GM12878 (cell line): Measurements from ENCODE around the gene CNIH1. TPM values are rescaled to one million over a fixed set of nuclear protein-coding genes. Genes with fewer than 3 reads are reported as not detected.

Experiments
- ATAC-seq: fragments of 200-7000 bp; cut with Tn5 transposase; 3 replicates; pipeline ENCODE4 v1.9.1; 2020; ENCODE audit warnings: mild to moderate bottlenecking, moderate library complexity
- BruUV-seq: library from RNA; stranded (reverse); fragments of 400-500 nt; replicated peaks from 2 replicates; lab custom pipeline; 2021; lab: Mats Ljungman, UMichigan
- CTCF ChIA-PET: fragments of 300-600 bp; sonication (Branson Sonifier 250); formaldehyde crosslinking; extraction: SDS; loops from one replicate; lab custom pipeline; 2021; ENCODE audit warnings: inconsistent platforms; lab: Yijun Ruan, JAX
- POLR2A ChIA-PET: fragments of 350-600 bp; formaldehyde crosslinking; extraction: SDS; loops from one replicate; lab custom pipeline; 2021; ENCODE audit warnings: inconsistent platforms; lab: Charles Lee
- RAD21 ChIA-PET: fragments of 300-600 bp; sonication (Branson Sonifier 250); formaldehyde crosslinking; loops from one replicate; lab custom pipeline; 2023; ENCODE audit warnings: antibody characterized with exemption; ENCODE audit not compliant: unreplicated experiment; lab: Charles Lee
- SMC1A ChIA-PET: fragments of 300-600 bp; sonication (Branson Sonifier 250); formaldehyde crosslinking; loops from one replicate; lab custom pipeline; 2023; ENCODE audit not compliant: unreplicated experiment, uncharacterized antibody; lab: Charles Lee
- DNase-seq: peaks from one replicate; pipeline ENCODE4 v3.0.0-alpha.2; 2011; ENCODE audit warnings: low read depth, low spot score
- FAIRE-seq: peaks from 3 replicates; lab custom pipeline; 2011; peaks lifted over from hg19 to GRCh38; lab: Jason Lieb, UNC
- H2AFZ ChIP-seq: 2 replicates; pipeline ENCODE4 v1.6.0; 2011; ENCODE audit warnings: low read depth, low read length, control low read depth; ENCODE audit not compliant: control insufficient read depth
- H3K27ac ChIP-seq: 2 replicates; pipeline ENCODE4 v1.5.1; 2011; ENCODE audit warnings: control low read depth; ENCODE audit not compliant: control insufficient read depth, insufficient read depth
- H3K27me3 ChIP-seq, 2 experiments: replicated peaks in 1 of 2; 2 replicates each; pipeline versions ENCODE4 v1.6.0 to v1.6.1; 2011; ENCODE audit warnings: low read length in 1 of 2; ENCODE audit not compliant: control insufficient read depth in 2 of 2, insufficient read depth in 2 of 2
- H3K36me3 ChIP-seq, 2 experiments: 2 replicates each; pipeline ENCODE4 v1.5.1; 2011; ENCODE audit warnings: low read length in 1 of 2; ENCODE audit not compliant: control insufficient read depth in 2 of 2, insufficient read depth in 2 of 2
- H3K4me1 ChIP-seq: 2 replicates; pipeline ENCODE4 v1.6.1; 2011; ENCODE audit warnings: mild to moderate bottlenecking, low read length, moderate library complexity, mixed read lengths; ENCODE audit not compliant: control insufficient read depth, insufficient read depth
- H3K4me2 ChIP-seq: 2 replicates; pipeline ENCODE4 v1.6.0; 2011; ENCODE audit warnings: control low read depth; ENCODE audit not compliant: control insufficient read depth, insufficient read depth
- H3K4me3 ChIP-seq: fragments of 200-600 bp; sonication (generic); 2 replicates; pipeline ENCODE4 v1.5.1; 2016
- H3K79me2 ChIP-seq: 2 replicates; pipeline ENCODE4 v1.6.0; 2011; ENCODE audit warnings: low read length; ENCODE audit not compliant: control insufficient read depth, insufficient read depth
- H3K9ac ChIP-seq: 2 replicates; pipeline ENCODE4 v1.8.0; 2011; ENCODE audit warnings: low read length, control low read depth, mixed read lengths; ENCODE audit not compliant: control insufficient read depth, insufficient read depth
- H3K9me3 ChIP-seq: replicated peaks from 3 replicates; pipeline ENCODE4 v1.5.1; 2011; ENCODE audit warnings: mild to moderate bottlenecking, low read length; ENCODE audit not compliant: control insufficient read depth, insufficient read depth
- H4K20me1 ChIP-seq: 2 replicates; pipeline ENCODE4 v1.6.0; 2011; ENCODE audit not compliant: control insufficient read depth, insufficient read depth
- CREM ChIP-seq: IDR thresholded peaks from 2 replicates; pipeline ENCODE4 v1.6.1; 2014; ENCODE audit warnings: antibody characterized with exemption, low read depth
- FOXM1 ChIP-seq: IDR thresholded peaks from 2 replicates; pipeline ENCODE4 v1.6.1; 2012; ENCODE audit warnings: low read depth, mild to moderate bottlenecking, inconsistent platforms, low read length, moderate library complexity
- HDAC6 ChIP-seq: fragments of 200-600 bp; sonication (generic); IDR thresholded peaks from one replicate; pipeline ENCODE4 v1.8.0; 2017; ENCODE audit warnings: antibody characterized with exemption; ENCODE audit not compliant: unreplicated experiment
- IKZF1 ChIP-seq: fragments of 450-650 bp; conservative IDR thresholded peaks from 2 replicates; pipeline ENCODE4 v1.6.1; 2017; ENCODE audit warnings: antibody characterized with exemption, mild to moderate bottlenecking
- MLLT1 ChIP-seq: fragments of 450-650 bp; IDR thresholded peaks from 2 replicates; pipeline ENCODE4 v1.6.1; 2016; ENCODE audit warnings: mild to moderate bottlenecking
- SIN3A ChIP-seq: IDR thresholded peaks from 2 replicates; pipeline ENCODE4 v1.6.1; 2012; ENCODE audit warnings: low read depth, low read length, improper control_type of control experiment
- SMARCA5 ChIP-seq: fragments of 450-650 bp; IDR thresholded peaks from 2 replicates; pipeline ENCODE4 v1.6.1; 2017; ENCODE audit warnings: mild to moderate bottlenecking
- USF2 ChIP-seq: IDR thresholded peaks from 2 replicates; pipeline ENCODE4 v1.6.1; 2011; ENCODE audit warnings: low read depth, low read length, improper control_type of control experiment, borderline replicate concordance
- ZBTB11 ChIP-seq: fragments of 450-650 bp; formaldehyde crosslinking; IDR thresholded peaks from 2 replicates; pipeline ENCODE4 v1.5.0; 2022; ENCODE audit warnings: mild to moderate bottlenecking, missing genetic modification characterization
- WGBS: methylation state at CpG from one replicate; pipeline ENCODE4 v1.1.6; 2016; ENCODE audit warnings: low lambda C conversion rate; ENCODE audit not compliant: insufficient replicate concordance, insufficient coverage; ENCODE audit errors: missing lambda C conversion rate; 5-methylcytosine and 5-hydroxymethylcytosine counted together
- in situ Hi-C: fragments of 300-500 bp; cut with MboI; formaldehyde crosslinking; loops from 9 replicates; pipeline ENCODE4 v1.14.3; 2018; ENCODE audit warnings: mixed read lengths
- intact Hi-C: fragments of 100-400 bp; cut with micrococcal nuclease; formaldehyde crosslinking; loops from one replicate; pipeline ENCODE4 v1.14.2; 2022; ENCODE audit not compliant: unreplicated experiment
- polyA plus RNA-seq, 11 experiments: library from polyadenylated mRNA; depleted of rRNA in 4 of 11; unstranded in 6 of 11; stranded (reverse) in 5 of 11; fragments of >200 nt; fragmentation: Nextera tagmentation in 4 of 11; fragmentation: Illumina TruSeq in 1 of 11; extraction: Ambion mirVana in 4 of 11; extraction: Trizol in 1 of 11; gene quantifications; 1 replicate in 1 of 11; 2 replicates in 10 of 11; pipeline versions ENCODE4 v1.2.1 to v1.2.3, GENCODE V29; 2011 to 2016; ENCODE audit warnings: inconsistent platforms in 2 of 11, missing spikeins in 2 of 11, low read depth in 1 of 11
- total RNA-seq, 4 experiments: library from RNA; depleted of rRNA in 3 of 4; stranded (reverse); fragments of >200 nt in 3 of 4; fragmentation: Illumina TruSeq in 1 of 4; extraction: Trizol in 1 of 4; gene quantifications; 2 replicates each; pipeline versions ENCODE4 v1.2.1 to v1.2.3, GENCODE V29; 2013 to 2021

Gene CNIH1
- total and polyA plus RNA-seq, 10 of the 15 experiments (the other 5 are each of a cell fraction or from before 2014, with no cell fraction given), result 48.9 to 274 (median 110) TPM

GRCh38 chr14:54483846-54484245 lies 42.7 kb upstream of the CNIH1 start:
- peaks cover 0 to 6% of the 10 kb centered on the region in 2 experiments; a peak in 2 of 4 replicates for H3K36me3 ChIP-seq
- DNase-seq (no peak), ATAC-seq (no peak), FAIRE-seq (no peak)
- H3K27me3 ChIP-seq, result no peaks in the 10 kb centered on the region
- H3K9me3 ChIP-seq, result no peaks in the 10 kb centered on the region
- H3K4me3 ChIP-seq, result peak overlapping the region; percentile 50
- H3K27ac ChIP-seq, result peak overlapping the region; percentile 64
- in situ Hi-C loops, result no loop called here
- intact Hi-C loops, result no loop called here
- no TSS peak for BruUV-seq
- SMC1A ChIA-PET, result interaction anchor here (0.9 to 3.0 kb wide), 7 partner anchors 11 to 86 kb away, joined by 3 to 13 read pairs (median 4); no protein-coding TSS in a partner anchor
- no peaks in the 10 kb centered on the region for H4K20me1 ChIP-seq
- POLR2A ChIA-PET, result interaction anchor here (0.6 to 1.2 kb wide), 3 partner anchors 26 to 87 kb away, joined by 3 to 5 read pairs (median 4); partner anchors contain the start of genes CDKN3 and CGRRF1
- TF ChIP-seq FOXM1, result no peak
- no peak for TF ChIP-seq USF2
- H3K9ac ChIP-seq, result no peak overlapping the region
- CTCF ChIA-PET, result interaction anchor here (0.7 to 3.6 kb wide), 5 partner anchors 10 to 43 kb away, joined by 3 to 11 read pairs (median 3); no protein-coding TSS in a partner anchor
- H3K4me2 ChIP-seq, result peak overlapping the region; percentile 72
- peaks cover 10% of the 10 kb centered on the region for H3K4me1 ChIP-seq
- H3K79me2 ChIP-seq, result peaks cover 67% of the 10 kb centered on the region
- no peak overlapping the region for H2AFZ ChIP-seq
- RAD21 ChIA-PET, result interaction anchor here (0.9 to 2.4 kb wide), 4 partner anchors 26 to 48 kb away, joined by 3 to 7 read pairs (median 4); partner anchors contain the start of gene CGRRF1

GRCh38 chr14:54483073-54483745 lies 42.0 kb upstream of the CNIH1 start:
- Histone ChIP-seq H4K20me1 (no peaks in the 10 kb centered on the region), H3K4me3 (peak overlapping the region; percentile 50), H2AFZ (no peak overlapping the region), H3K36me3 (peaks cover 0 to 6% of the 10 kb centered on the region in 2 experiments; a peak in 2 of 4 replicates), H3K4me2 (peak overlapping the region; percentile 72), H3K9me3 (no peaks in the 10 kb centered on the region), H3K79me2 (peaks cover 60% of the 10 kb centered on the region), H3K9ac (peak overlapping the region; percentile 19; the same call in 1 of the 2 replicates), H3K4me1 (peaks cover 10% of the 10 kb centered on the region), H3K27ac (peak overlapping the region; percentile 64), H3K27me3 (no peaks in the 10 kb centered on the region)
- SMC1A ChIA-PET, result interaction anchor here (1.1 to 3.0 kb wide), 6 partner anchors 10 to 51 kb away, joined by 3 to 13 read pairs (median 4); no protein-coding TSS in a partner anchor
- ATAC-seq (peak; percentile 44), DNase-seq (no peak), FAIRE-seq (no peak)
- in situ Hi-C loops, result no loop called here
- intact Hi-C loops, result no loop called here
- POLR2A ChIA-PET, result interaction anchor here (0.5 to 1.2 kb wide), 5 partner anchors 9 to 235 kb away, joined by 3 to 5 read pairs (median 3); partner anchors contain the start of genes CDKN3 and CGRRF1
- CTCF ChIA-PET, result interaction anchor here (0.7 to 3.6 kb wide), 11 partner anchors 10 to 240 kb away, joined by 3 to 11 read pairs (median 4); partner anchors contain the start of genes CDKN3 and CGRRF1
- BruUV-seq, result TSS peak; percentile 1
- RAD21 ChIA-PET, result interaction anchor here (0.9 to 2.4 kb wide), 5 partner anchors 25 to 85 kb away, joined by 3 to 7 read pairs (median 3); partner anchors contain the start of gene CGRRF1
- WGBS, result 34% methylated on average over 8 of the region's 8 CpGs
- TF ChIP-seq CREM, result no peak
- TF ChIP-seq ZBTB11 (CRISPR knock-in tag), result no peak
- TF ChIP-seq SMARCA5, result no peak
- no peak for TF ChIP-seq SIN3A
- peak; percentile 30; the same call in 1 of the 2 replicates for TF ChIP-seq MLLT1
- 0 out of 2 replicates have a peak, but pooled peaks have one; percentile 25 for TF ChIP-seq IKZF1
- TF ChIP-seq HDAC6, result no peak
